Fibroblast of skin of right quadriceps (primary cell): ENCODE results near the gene BAG1.

Source experiments
- DNase-seq: peaks from one replicate; pipeline ENCODE4 v3.0.0-alpha.2; 2013

BAG1 gene

DNA sequence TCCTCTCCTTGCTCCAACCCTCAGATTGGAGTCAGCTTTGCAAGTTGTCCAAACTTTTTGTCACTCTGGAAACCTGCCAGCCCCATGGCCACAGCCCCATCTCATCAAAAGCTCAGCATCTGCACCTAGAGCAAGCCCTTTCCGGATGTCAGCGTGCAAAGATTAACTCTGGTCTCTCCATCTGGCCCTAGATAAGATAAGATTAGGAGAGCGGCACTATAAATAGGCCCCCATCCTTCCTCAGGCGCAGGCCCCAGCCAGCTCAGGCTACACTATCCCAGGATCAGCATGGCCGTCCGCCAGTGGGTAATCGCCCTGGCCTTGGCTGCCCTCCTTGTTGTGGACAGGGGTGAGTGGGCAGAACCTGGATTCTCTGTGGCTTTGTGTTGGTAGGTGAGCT lies 24.6 kb downstream of the BAG1 start, which contains the start of gene SPINK4:
TSS of gene SPINK4 (plus strand) at position 247 of the 400 bp plus-strand sequence. CDS start at position 289, 42 bp downstream.
- DNase-seq: no peak

DNA sequence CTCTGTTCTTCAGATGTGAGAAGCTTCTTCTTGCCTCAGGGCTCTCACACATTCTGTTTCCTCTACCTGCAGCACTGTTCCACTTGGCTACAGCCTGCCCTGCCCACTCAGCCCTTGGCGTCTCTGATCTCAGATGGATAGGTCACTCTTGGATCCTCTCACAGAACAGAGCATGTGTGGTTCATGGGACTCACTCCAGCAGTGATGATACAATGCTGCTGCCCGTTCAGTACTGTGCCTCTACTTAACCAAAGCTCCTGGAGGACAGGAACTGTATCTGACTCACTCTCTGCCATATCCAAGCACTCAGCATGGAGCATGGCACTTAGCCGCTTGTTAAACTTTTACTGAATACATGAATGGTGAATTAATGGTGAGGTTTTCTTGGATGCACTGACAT lies 27.9 kb downstream of the BAG1 start:
- DNase-seq: no peak

DNA sequence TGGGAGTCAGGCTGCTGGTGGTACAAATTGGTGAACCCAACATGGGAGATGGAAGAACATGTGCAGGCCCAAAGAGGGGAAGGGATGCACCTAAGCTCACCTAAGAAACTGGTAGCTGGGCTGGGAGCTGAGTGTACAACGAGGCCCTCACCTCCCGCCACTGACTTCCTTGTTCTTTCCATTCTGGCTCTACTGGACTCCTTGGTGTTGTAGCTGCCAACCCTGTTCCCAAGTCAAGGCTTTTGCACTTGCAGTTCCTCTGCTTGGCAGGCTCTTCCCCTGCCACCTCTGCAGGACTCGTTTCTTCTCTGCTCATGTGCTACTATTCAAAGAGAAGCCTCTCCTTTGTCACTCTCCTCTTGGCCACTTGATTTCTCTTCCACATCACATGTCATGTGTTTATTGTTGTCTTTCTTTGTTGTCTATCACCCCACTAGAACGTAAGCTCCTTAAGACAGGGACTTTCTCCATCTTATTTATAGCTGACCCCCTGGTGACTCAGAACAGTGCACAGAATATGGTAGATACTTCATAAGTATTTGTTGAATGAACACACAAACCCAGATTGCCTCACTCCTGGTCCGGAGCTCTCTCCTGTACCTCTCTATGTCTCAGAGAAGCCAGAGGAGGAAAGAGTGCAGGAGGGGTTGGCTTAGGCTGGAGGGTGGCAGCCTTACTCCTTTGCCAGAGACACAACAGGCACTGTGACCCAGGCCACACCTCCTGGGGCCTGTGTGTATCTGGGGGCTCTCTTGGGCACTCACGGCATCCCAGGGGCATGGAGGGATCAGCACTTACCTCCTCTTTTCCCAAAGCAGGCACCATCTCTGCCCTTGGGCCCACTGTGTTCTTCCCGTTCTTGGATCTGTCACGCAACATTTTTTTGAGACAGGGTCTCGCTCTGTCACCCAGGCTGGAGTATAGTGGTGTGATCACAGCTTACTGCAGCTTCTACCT lies 29.7 kb downstream of the BAG1 start:
- no peak for DNase-seq

DNA sequence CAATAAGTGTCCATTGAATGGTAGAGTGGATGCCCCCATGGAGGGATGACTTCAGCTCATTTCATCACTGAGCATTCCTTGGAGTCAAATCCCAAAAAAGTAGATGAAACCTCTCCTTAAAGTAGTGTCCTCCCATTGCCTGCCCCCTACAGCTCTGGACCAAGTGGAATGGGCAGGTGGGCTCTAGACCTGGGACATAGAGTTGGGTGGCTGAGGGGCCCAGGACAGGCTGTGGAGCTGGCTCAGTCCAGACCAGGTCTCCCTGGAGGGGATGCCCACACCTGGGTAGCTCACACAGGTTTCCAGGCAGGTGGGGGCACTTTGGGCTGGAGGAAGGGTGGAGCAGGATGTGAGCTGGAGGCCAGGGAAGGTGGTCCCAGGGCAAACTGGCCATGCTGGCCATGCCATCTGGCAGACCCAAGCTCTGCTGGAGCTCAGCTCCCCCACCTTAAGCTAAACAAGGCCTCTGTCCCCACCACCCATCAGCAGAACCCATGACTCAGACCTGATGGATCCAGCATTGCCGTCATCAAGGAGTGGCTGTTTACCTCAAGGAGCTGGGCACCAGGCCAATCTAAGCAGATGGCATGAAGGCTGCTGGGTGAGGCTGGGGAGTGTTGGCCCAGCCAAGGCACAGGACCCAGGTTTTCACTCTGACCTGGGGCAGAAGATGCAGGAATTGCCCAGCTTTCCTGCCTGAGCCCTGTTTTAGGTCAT lies 30.7 kb downstream of the BAG1 start:
- DNase-seq: peak; percentile 87

- DNase-seq: no peak
Observed at GRCh38 chr9:33232815-33233214, 31.7 kb downstream of the BAG1 start.

- no peak for DNase-seq
Observed at GRCh38 chr9:33231623-33231942, 32.9 kb downstream of the BAG1 start.

- DNase-seq: no peak
Observed at GRCh38 chr9:33230756-33231622, 33.5 kb downstream of the BAG1 start.

DNA sequence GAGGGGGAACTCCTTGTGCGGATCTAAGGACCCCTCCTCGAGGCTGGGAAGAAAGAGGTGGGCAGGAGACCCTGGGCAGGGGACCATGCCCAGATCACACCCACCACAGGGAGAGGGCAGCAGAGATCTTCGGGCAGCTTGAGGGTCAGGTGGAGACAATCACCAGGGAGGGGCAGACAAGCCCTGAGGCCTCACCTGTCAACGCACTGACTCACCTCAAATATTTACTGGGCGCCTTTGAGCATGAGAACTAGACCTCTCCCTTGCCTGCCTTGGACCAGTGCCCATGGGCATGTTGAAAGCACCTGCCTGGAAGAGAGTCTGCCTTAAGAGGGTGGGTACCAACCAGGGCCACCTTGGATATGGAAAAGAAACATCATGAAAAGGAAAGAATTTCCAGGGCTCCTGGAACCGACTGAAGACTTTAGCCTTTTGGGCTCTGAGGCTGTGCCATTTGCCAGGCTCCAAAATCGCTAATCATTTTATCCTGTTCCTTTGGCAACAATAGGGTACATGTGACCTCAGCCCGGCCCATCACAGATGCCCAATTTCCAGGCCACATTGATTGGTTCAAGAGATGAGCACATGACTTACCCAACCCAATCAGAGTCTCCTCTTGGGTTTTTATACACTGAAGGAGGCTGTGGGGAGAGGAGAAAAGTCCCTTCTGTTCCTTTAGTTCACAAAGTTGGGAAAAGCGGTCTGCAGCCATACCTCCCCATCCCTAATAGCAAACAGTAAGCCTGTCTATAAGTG lies 35.0 kb downstream of the BAG1 start:
- DNase-seq: no peak

- DNase-seq: no peak
Observed at GRCh38 chr9:33228606-33229005, 35.9 kb downstream of the BAG1 start.

DNA sequence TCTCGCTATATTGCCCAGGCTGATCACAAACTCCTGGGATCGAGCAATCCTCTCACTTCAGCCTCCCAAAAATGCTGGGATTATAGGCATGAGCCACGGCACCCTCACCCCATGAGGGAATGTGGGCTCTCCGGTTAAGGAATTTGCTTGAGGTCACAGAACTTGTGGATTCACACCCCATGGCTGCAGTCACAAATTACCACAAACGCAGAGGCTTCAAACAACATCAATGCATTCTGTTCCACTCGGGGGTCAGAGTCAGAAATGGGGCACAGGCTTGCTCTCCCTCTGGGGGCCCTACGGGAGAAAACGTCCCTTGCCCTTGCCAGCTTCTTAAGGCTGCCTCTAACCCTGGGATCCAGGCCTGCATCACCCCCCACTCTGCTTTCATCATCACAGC lies 36.8 kb downstream of the BAG1 start:
- no peak for DNase-seq

- no peak for DNase-seq
Observed at GRCh38 chr9:33227008-33227398, 37.5 kb downstream of the BAG1 start.

DNA sequence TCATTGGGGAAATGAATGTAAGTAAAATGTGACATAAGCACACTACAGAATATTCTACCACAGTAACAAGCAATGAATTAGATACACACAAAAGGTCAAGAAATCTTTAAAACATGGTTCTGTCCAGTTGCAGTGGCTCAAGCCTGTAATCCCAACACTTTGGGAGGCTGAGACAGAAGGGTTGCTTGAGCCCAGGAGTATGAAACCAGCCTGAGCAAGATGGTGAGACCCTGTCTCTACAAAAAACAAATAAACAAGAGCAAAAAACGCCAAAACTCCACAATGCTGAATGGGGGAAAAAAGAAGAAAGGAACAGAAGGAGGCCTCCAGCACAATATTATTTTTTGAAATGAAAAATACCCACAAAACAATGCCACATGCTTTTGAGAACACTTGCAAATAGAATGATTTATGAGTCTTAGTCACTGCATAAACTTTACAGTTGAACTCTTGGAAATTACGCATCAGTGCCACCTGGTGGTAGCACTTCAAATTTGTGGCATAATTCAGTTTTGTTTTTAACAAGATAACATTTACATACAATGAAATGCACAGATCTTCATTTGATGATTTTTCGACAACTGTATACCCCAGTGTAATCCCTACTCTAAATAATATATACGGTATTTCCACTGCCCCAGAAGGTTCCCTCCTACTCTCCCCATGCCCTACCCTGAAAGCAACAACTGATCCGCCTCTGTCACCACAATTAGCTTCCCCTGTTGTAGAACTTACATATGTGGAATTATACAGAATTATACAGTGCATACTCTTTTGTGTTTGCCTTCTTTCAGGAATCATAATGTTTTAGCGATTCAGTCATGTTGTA lies 39.0 kb downstream of the BAG1 start:
- DNase-seq: peak; percentile 79

- peak; percentile 38 for DNase-seq
Observed at GRCh38 chr9:33223696-33224095, 40.8 kb downstream of the BAG1 start.

GRCh38 chr9:33222031-33222430 lies 42.5 kb downstream of the BAG1 start:
- DNase-seq: no peak

DNA sequence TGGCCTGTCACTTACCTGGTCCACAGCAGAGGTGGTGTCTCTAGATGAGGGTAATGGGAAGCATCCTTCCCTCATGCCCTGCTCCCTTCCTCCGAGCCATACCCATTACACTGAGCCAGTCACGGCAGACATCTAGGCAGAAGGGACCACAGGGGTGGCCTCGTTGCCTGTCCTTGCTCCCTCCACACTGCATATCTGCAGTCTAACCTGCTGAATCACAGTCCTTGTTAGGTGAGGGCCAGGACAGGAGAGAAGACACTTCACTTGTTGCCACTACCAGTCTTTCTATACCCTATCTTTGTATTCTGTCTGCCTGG lies 43.0 kb downstream of the BAG1 start:
- DNase-seq: no peak

- no peak for DNase-seq
Observed at GRCh38 chr9:33220681-33221567, 43.6 kb downstream of the BAG1 start.

DNA sequence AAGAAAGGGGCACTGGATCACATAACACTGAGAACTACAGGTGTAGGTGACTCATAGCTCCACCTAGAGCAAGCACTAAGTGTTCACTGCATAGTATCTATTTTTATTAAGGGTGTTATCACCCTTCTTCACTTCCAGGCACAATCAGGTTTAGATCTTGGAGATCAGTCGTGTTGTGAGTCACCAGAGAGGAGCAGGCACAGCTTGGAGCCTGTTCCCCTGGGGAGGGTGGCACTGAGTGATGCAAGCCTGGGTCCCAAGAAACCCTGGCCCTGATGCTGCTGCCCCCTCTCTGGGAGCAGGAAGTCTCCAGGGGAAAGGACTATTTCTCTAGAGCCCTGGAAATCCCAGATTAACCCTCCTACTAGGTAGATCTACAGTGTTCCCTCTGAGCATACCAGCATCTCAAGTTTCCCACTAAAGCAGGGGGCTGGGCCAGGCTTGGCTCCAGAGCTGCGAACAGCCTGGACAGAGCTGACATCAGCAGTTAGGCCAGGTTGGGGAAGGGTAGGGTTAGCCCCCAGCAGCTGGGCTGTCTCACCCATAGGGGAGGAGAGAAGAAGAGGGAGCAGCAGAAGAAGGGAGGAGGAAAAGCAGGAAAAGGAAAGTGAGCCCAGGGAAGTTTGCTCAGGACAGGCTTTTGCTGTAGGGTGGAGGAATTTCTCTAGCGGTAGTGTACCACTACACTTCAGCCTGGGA lies 52.7 kb downstream of the BAG1 start:
- DNase-seq: peak; percentile 25

DNA sequence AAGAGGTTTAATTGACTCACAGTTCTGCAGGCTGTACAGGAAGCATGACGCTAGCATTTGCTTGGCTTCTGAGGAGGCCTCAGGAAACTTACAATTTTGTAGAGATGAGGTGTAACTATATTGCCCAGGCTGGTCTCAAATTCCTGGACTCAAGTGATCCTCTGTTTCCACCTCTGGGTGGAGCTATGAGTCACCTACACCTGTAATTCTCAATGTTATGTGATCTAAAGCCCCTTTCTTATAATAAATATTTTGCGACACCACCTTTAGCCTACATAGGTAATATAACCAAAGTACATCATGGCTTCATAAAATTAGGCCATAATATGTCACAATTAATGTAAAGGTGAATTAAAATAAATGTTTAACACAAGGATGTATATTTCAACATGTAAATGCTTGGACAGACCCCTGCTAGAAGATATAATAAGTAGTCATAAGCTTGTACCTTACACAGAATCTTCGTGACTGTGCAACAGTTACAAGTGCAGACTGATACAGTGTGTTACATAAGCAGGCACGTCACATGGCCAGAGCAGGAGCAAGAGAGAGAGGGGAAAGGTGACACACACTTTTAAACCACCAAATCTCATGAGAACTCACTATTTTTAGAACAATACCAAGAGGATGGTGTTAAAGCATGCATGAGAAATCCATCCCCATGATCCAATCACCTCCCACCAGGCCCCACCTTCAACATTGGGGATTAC lies 54.3 kb downstream of the BAG1 start:
- DNase-seq: no peak

DNA sequence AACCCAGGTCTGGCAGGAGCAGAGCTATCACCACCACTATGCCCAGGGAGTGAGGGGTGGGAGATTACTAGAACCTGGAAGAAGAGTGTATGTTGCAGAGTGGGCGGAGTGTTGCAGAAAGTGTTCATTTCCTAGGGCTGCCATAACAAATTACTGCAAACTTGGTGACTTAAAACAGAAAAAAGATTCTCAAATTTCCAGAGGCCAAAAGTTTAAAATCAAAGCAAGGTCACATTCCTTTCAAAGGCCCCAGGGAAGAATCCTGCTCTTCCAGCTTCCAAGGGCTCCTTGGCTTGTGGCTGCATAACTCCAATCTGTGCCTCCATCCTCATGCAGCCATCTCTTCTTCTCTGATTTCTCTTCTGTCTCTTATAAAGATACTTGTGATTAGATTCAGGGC lies 55.1 kb downstream of the BAG1 start:
- DNase-seq: no peak
